Nephron (organoid): Measurements from ENCODE around the gene FCHSD2.

Experiments used
- H3K27ac Mint-ChIP-seq, 3 experiments: 2 replicates each; pipeline ENCODE4 v1.8.0; 2020; ENCODE audit warnings: mixed read lengths in 3 of 3, mild to moderate bottlenecking in 2 of 3, moderate library complexity in 1 of 3
- H3K27me3 Mint-ChIP-seq: 2 replicates; pipeline ENCODE4 v1.8.0; 2021; ENCODE audit warnings: low read depth, mild to moderate bottlenecking, moderate library complexity, mixed read lengths
- H3K36me3 Mint-ChIP-seq: 2 replicates; pipeline ENCODE4 v1.8.0; 2020; ENCODE audit warnings: low read depth, mixed read lengths
- H3K4me1 Mint-ChIP-seq: 2 replicates; pipeline ENCODE4 v1.8.0; 2020; ENCODE audit warnings: mixed read lengths
- H3K4me3 Mint-ChIP-seq, 3 experiments: 2 replicates each; pipeline ENCODE4 v1.8.0; 2020; ENCODE audit warnings: mild to moderate bottlenecking in 3 of 3, mixed read lengths in 3 of 3, moderate library complexity in 2 of 3
- H3K9me3 Mint-ChIP-seq: 2 replicates; pipeline ENCODE4 v1.8.0; 2020; ENCODE audit warnings: mixed read lengths
- CTCF ChIP-seq, 3 experiments: fragments of 200-600 bp; sonication (generic); IDR thresholded peaks; one replicate each; pipeline ENCODE4 v1.5.0; 2021; ENCODE audit warnings: antibody characterized with exemption in 3 of 3; ENCODE audit not compliant: unreplicated experiment in 3 of 3

FCHSD2 gene

DNA sequence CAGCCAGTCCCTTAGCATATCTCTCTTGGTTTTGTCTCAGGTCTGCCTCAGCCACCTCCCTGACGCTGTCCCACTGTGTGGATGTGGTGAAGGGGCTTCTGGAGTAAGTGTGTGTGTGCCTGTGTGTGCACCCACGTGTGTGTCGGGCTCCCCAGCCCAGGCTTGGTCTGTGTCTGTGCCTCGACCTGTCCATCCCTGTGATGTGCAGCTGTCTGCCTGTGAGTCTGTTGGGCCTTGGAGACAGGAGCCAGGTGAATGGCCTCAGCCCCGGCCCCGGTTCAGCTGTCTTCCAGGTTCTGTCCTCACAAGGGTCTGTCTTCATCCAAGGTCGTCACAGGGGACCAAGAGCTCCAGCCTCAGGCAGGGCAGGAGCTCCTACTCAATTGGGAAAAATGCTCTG is 318.1 kb downstream of the FCHSD2 start:
- no peaks in the 10 kb centered on the region for H3K4me1 Mint-ChIP-seq
- H3K9me3 Mint-ChIP-seq, result no peaks in the 10 kb centered on the region
- no peak overlapping the region for H3K27ac Mint-ChIP-seq
- TF ChIP-seq CTCF (IDR thresholded peaks at IDR 0.05; ENCODE audit: unreplicated experiment in 3 of 3), result no peak
- no peaks in the 10 kb centered on the region for H3K27me3 Mint-ChIP-seq
- peak overlapping the region; percentile 50 to 73 (median 65) for H3K4me3 Mint-ChIP-seq
- H3K36me3 Mint-ChIP-seq, result peaks cover 3% of the 10 kb centered on the region

GRCh38 chr11:72823105-72823804 is 318.9 kb downstream of the FCHSD2 start:
- peak overlapping the region; percentile 50 to 73 (median 65) for H3K4me3 Mint-ChIP-seq
- peaks cover 6% of the 10 kb centered on the region for H3K36me3 Mint-ChIP-seq
- peak overlapping the region in 1 of 3 experiments; percentile 55 for H3K27ac Mint-ChIP-seq
- H3K4me1 Mint-ChIP-seq, result peaks cover 2% of the 10 kb centered on the region
- no peaks in the 10 kb centered on the region for H3K9me3 Mint-ChIP-seq
- TF ChIP-seq CTCF (IDR thresholded peaks at IDR 0.05; ENCODE audit: unreplicated experiment in 3 of 3), result no peak
- H3K27me3 Mint-ChIP-seq, result no peaks in the 10 kb centered on the region

- H3K27ac Mint-ChIP-seq, result no peak overlapping the region
- H3K4me3 Mint-ChIP-seq, result peak overlapping the region; percentile 76 to 79 (median 77)
- no peaks in the 10 kb centered on the region for H3K27me3 Mint-ChIP-seq
- H3K36me3 Mint-ChIP-seq, result peaks cover 12% of the 10 kb centered on the region
- no peaks in the 10 kb centered on the region for H3K9me3 Mint-ChIP-seq
- TF ChIP-seq CTCF (IDR thresholded peaks at IDR 0.05; ENCODE audit: unreplicated experiment in 3 of 3), result peak; percentile 18 to 30 (median 21)
- peaks cover 5% of the 10 kb centered on the region for H3K4me1 Mint-ChIP-seq
Observed at GRCh38 chr11:72821920-72822799, 320.0 kb downstream of the FCHSD2 start.

DNA sequence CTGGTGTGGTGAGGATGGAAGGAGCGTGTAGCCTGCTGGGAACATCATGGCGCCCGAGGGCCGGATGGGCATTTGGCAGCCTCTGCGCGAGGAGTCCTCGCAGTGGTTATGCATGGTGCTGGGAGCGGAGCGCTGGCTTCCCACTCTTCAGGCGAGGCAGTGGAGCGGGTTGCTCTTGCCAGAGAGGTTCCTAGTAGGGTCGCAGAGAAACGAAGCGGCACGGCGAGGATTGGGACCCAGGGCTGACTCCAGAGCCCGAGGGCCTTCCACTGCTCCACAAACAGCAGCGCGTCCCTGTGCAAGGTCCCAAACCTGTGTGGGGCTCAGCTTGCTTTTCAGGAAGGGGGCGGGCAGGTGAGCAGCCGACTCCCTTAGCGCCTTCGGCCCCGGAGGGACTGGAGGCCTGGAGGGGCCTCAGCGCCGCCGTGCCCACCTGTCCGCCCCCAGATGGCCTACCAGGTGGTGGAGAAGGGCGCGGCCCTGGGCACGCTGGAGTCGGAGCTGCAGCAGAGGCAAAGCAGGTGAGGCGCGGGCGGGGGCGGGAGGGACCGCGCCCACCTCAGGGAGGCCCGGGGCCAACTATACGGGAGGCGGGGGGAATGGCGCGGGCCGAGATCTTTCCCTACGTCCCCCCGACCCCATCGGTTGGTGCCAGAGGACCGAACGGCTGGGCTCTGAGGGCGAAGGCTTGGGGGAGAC is 320.7 kb downstream of the FCHSD2 start:
- Mint-ChIP-seq H3K4me3 (peak overlapping the region; percentile 76 to 79 (median 77)), H3K4me1 (peaks cover 5% of the 10 kb centered on the region), H3K27ac (no peak overlapping the region), H3K27me3 (no peaks in the 10 kb centered on the region), H3K9me3 (no peaks in the 10 kb centered on the region), H3K36me3 (peaks cover 12% of the 10 kb centered on the region)
- no peak for TF ChIP-seq CTCF (IDR thresholded peaks at IDR 0.05; ENCODE audit: unreplicated experiment in 3 of 3)

- Mint-ChIP-seq H3K27me3 (no peaks in the 10 kb centered on the region), H3K36me3 (peaks cover 12% of the 10 kb centered on the region), H3K4me1 (peaks cover 5% of the 10 kb centered on the region)
Observed at GRCh38 chr11:72820439-72821139, 321.5 kb downstream of the FCHSD2 start.

More at GRCh38 chr11:72820439-72821139, 321.5 kb downstream of the FCHSD2 start:
- TF ChIP-seq CTCF (IDR thresholded peaks at IDR 0.05; ENCODE audit: unreplicated experiment in 3 of 3), result no peak
- Mint-ChIP-seq H3K4me3 (peak overlapping the region; percentile 76 to 79 (median 77)), H3K27ac (no peak overlapping the region), H3K9me3 (no peaks in the 10 kb centered on the region)
